Testis (tissue), 2 donors: ENCODE results near the gene ST8SIA1.

Experiments used
- CTCF ChIP-seq, 3 experiments: fragments of 450-650 bp in 2 of 3; fragments of 200-600 bp in 1 of 3; sonication (generic) in 1 of 3; IDR thresholded peaks; one replicate each; pipeline ENCODE4 v1.5.1; 2016 to 2019; ENCODE audit warnings: antibody characterized with exemption in 3 of 3, mild to moderate bottlenecking in 2 of 3, moderate library complexity in 1 of 3
- POLR2A ChIP-seq: fragments of 450-650 bp; IDR thresholded peaks from one replicate; pipeline ENCODE4 v1.6.1; 2017; ENCODE audit warnings: antibody characterized with exemption, mild to moderate bottlenecking, moderate library complexity

- TF ChIP-seq CTCF (IDR thresholded peaks at IDR 0.05), result no peak
- no peak for TF ChIP-seq POLR2A
These were observed 68.4 kb downstream of the ST8SIA1 start for GRCh38 chr12:22266101-22266500.
